GM12874 (cell line): ENCODE results near the gene DOCK9.

Experiments used
- TF ChIP-seq, protein P1 (sequence below): IDR thresholded peaks from 2 replicates; pipeline ENCODE4 v1.5.1; 2011; ENCODE audit warnings: low read depth, mild to moderate bottlenecking, control low read depth, low read length, moderate library complexity; ENCODE audit not compliant: insufficient read depth

DOCK9 gene

DNA sequence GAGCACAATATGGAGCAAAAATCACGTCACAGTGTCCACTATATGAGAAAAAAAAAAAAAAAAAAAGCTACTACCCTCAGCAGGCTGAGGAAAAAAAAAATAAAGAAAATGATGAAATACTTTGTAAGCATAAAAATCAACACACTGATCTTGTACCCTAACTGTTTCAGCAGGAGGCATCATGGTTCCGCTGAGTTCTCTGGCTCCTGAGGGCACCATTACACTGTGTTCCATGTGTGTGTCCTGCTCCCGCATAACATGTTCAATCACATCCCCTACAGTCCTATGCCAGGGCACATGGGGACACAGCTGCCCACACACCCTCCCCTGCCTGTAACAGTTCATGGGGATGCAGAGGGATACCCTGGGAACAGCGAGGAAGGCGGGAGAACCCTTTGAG is 33.5 kb downstream of the DOCK9 start:
- TF ChIP-seq, protein P1, sequence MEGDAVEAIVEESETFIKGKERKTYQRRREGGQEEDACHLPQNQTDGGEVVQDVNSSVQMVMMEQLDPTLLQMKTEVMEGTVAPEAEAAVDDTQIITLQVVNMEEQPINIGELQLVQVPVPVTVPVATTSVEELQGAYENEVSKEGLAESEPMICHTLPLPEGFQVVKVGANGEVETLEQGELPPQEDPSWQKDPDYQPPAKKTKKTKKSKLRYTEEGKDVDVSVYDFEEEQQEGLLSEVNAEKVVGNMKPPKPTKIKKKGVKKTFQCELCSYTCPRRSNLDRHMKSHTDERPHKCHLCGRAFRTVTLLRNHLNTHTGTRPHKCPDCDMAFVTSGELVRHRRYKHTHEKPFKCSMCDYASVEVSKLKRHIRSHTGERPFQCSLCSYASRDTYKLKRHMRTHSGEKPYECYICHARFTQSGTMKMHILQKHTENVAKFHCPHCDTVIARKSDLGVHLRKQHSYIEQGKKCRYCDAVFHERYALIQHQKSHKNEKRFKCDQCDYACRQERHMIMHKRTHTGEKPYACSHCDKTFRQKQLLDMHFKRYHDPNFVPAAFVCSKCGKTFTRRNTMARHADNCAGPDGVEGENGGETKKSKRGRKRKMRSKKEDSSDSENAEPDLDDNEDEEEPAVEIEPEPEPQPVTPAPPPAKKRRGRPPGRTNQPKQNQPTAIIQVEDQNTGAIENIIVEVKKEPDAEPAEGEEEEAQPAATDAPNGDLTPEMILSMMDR: no peak

DNA sequence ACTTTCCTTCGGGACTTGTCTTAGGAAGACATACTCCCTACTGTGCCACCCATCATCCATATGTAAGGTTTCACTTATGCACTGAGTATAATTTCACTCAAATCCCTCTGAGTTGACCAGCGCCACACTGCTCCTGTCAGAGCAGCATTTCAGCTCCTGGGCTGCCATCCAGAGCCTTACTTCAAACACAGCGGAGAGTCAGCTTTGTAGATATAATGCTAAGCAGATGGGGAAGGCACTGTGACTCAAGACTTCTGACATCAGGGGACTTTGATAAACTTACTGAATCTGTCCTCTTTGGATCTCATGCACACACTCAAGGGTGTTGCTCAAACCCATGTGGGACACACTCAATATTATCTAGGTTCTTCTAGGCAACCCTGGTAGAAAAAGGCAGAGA is 34.9 kb downstream of the DOCK9 start:
- TF ChIP-seq, protein P1: no peak

DNA sequence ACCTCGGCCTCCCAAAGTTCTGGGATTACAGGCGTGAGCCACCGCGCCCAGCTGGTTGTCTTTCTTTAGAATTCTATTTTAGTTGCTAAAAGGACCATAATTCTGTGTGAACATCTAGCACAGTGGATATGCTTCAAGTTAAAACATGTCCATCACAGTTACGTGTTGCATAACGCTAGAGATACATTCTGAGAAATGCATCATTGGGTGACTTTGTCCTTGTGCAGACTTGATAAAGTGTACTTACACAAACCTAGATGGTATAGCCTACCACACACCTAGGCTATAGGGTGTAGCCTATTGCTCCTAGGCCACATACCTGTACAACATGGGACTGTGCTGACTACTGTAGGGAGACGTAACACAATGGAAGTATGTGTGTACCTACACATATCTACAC is 35.4 kb downstream of the DOCK9 start:
- TF ChIP-seq, protein P1: no peak

DNA sequence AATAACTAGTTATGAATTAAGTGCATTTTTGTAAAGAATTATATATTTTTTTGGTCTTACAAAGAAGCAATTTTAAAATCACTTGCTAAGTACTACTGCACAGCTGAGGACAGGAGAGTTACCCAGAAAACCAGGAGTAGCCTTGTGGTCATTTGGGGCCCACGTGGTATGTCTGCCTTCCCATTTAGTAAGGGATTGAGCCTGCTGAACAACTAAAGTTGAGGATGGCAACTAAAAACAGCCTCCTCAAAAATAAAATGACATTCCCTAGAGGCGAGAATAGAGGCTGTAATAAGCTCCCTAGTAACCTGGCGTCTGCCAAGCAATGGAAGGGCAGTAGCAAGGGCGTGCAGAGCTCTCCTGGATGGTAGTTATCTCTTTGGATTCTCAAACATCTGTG is 36.3 kb downstream of the DOCK9 start:
- TF ChIP-seq, protein P1: no peak

DNA sequence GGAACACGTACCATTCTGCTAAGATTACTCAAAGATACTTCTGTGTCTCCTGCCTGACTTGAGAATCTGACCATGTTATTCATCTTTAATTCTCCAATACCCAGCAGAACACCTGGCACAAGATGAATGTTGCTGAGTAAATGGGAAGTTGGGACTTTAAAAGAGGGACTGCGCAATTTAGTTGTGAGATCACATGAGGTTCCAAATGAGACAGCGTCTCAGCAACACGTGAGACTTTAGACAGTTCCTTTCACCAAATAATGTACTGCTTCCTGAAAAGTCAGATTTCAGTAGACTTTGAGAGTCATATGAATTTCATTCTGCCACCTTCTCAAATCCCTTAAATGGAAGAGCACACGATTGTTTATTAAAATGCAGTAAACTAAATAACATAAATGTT is 36.7 kb downstream of the DOCK9 start:
- TF ChIP-seq, protein P1: no peak

DNA sequence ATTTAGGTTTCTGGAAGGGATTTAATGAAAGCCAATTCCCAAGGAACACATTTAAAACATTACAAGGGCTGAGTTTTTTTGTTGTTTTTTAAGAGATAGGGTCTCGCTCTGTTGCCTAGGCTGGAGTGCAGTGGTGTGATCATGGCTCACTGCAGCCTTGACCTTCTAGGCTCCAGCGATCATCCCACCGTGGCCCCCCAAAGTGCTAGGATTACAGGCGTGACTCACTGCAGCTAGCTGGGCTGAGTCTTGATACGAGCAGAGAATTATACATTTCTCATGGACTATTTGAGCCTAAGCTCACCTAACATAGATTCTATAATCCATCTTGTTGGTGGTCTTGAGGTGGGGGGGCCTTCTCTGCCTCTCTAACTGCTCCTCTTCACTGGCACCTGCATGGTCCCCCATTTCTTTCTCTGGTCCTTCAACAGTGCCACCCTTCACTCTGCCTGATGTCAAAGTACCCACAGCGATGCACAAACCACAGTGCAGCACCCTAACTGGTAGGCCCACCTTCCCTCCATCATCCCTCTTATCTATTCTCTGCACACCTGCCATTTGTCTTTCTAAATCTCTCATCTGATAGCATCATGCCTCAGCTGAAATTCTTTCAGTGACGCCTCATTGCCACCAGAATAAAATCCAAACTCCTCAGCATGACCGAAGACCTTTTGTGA is 37.4 kb downstream of the DOCK9 start:
- TF ChIP-seq, protein P1: no peak

DNA sequence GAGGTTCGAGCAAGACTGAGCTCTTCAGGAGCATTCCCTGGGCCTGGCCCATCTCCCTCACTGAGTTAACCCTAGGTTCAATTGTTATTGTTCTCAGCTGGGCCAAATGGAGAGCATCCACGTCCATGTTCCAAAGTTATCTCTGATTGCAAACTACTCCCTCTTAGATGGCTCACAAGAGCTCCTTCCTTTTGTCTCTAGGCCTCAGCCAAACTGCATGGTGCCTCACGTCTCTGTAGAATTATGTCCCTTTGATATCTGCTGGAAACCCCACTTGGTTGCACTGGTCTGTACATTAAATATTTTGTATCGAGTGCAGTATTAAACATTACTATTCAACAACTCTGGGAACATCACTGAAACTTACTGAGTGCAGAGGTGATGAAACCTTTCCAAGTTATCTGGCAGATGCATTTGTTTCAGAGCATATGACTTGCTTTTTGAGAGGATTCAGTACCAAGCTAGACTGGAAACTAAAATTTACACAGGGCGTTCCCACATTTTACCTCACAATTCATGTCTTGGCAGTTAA is 38.1 kb downstream of the DOCK9 start:
- TF ChIP-seq, protein P1: no peak
